HG03521 (cell line): ENCODE measurements around the gene PRCP.

ENCODE experiments used
- ATAC-seq: cut with Tn5 transposase; IDR thresholded peaks from one replicate; pipeline ENCODE4 v1.9.1; 2021; ENCODE audit warnings: mild to moderate bottlenecking, moderate library complexity; ENCODE audit not compliant: unreplicated experiment

The PRCP gene

GRCh38 chr11:82832983-82833382 is 67.2 kb downstream of the PRCP start:
- ATAC-seq, result no peak

GRCh38 chr11:82831364-82831763 is 68.9 kb downstream of the PRCP start:
- no peak for ATAC-seq

- ATAC-seq, result no peak
Measured at GRCh38 chr11:82830746-82831145, 69.5 kb downstream of the PRCP start.

GRCh38 chr11:82829101-82829500 is 71.1 kb downstream of the PRCP start:
- no peak for ATAC-seq

- no peak for ATAC-seq
Measured at GRCh38 chr11:82828472-82828871, 71.8 kb downstream of the PRCP start.

GRCh38 chr11:82826526-82826925 is 73.7 kb downstream of the PRCP start:
- ATAC-seq, result no peak

GRCh38 chr11:82823647-82824619 is 76.3 kb downstream of the PRCP start:
- ATAC-seq, result no peak

- ATAC-seq, result no peak
Measured at GRCh38 chr11:82818409-82819043, 81.7 kb downstream of the PRCP start.

GRCh38 chr11:82815406-82815805 is 84.8 kb downstream of the PRCP start:
- ATAC-seq, result no peak

GRCh38 chr11:82814379-82814778 is 85.9 kb downstream of the PRCP start:
- no peak for ATAC-seq

- ATAC-seq, result no peak
Measured at GRCh38 chr11:82811369-82811768, 88.9 kb downstream of the PRCP start.

- ATAC-seq, result no peak
Measured at GRCh38 chr11:82810738-82811137, 89.5 kb downstream of the PRCP start.

GRCh38 chr11:82810326-82810725 is 89.9 kb downstream of the PRCP start:
- ATAC-seq, result no peak

- ATAC-seq, result no peak
Measured at GRCh38 chr11:82807646-82808045, 92.6 kb downstream of the PRCP start.

GRCh38 chr11:82802710-82803109 is 97.5 kb downstream of the PRCP start:
- no peak for ATAC-seq

GRCh38 chr11:82796998-82797961 is 103.0 kb downstream of the PRCP start:
- no peak for ATAC-seq

GRCh38 chr11:82794490-82794889 is 105.7 kb downstream of the PRCP start:
- no peak for ATAC-seq

- no peak for ATAC-seq
Measured at GRCh38 chr11:82792822-82793569, 107.2 kb downstream of the PRCP start.

- ATAC-seq, result no peak
Measured at GRCh38 chr11:82792319-82792718, 107.9 kb downstream of the PRCP start.

- ATAC-seq, result no peak
Measured at GRCh38 chr11:82791779-82792178, 108.5 kb downstream of the PRCP start.
